HCT116 (cell line): Measurements from ENCODE around the gene PRKCA.

ENCODE experiments used
- SIN3A ChIP-seq: IDR thresholded peaks from 2 replicates; pipeline ENCODE4 v1.6.1; 2012; ENCODE audit warnings: low read depth
- TCF7L2 ChIP-seq: IDR thresholded peaks from 2 replicates; pipeline ENCODE4 v1.7.0; 2011; ENCODE audit warnings: borderline replicate concordance, inconsistent platforms; ENCODE audit not compliant: insufficient read depth, insufficient read length; ENCODE audit errors: extremely low read depth
- TF ChIP-seq, protein P1 (sequence below): IDR thresholded peaks from 2 replicates; pipeline ENCODE4 v1.6.1; 2012
- TF ChIP-seq, protein P2 (sequence below), 3 experiments: fragments of 200-600 bp in 1 of 3; sonication (generic) in 1 of 3; IDR thresholded peaks in 2 of 3; conservative IDR thresholded peaks in 1 of 3; 2 replicates each; pipeline ENCODE4 v1.5.1; 2012 to 2017; ENCODE audit warnings: low read depth in 2 of 3, low read length in 2 of 3, antibody characterized with exemption in 1 of 3, borderline replicate concordance in 1 of 3, control low read depth in 1 of 3, mild to moderate bottlenecking in 1 of 3, mixed read lengths in 1 of 3, mixed run types in 1 of 3, moderate library complexity in 1 of 3; ENCODE audit not compliant: insufficient read depth in 1 of 3
- TF ChIP-seq, protein P3 (sequence below): IDR thresholded peaks from 2 replicates; pipeline ENCODE4 v1.6.1; 2012; ENCODE audit warnings: low read depth

DNA sequence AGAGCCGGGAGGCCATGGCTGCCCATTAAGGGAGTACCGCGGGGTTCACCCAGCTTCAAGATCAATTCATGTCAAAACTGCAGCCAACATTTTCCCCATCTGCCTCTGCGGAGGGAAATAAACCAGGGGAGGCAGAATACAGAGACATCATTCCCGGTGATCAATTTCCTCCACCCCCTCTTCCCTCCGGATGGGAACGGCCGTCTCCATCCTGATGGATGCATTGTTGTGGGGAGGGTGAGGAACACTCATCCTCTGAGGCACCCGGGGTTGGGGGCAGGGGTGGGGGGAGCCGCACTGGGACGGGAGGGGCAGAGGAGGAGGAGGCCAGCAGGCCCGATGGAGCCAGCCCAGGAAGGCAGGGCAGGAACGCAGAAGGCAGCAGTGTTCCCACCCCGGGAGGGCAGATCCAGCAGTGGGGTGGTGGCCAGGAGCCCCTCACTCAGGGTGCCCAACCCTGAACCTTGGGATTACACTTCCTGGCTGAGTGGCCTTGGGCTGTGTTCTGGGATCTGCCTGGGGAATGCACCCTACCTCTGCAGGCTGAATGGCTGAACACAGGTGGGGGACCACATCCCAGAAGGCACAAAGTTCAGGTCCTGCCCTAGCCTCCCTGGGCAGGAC is 546.7 kb downstream of the PRKCA start:
- TF ChIP-seq SIN3A (no peak), TCF7L2 (no peak)
- TF ChIP-seq, protein P1, sequence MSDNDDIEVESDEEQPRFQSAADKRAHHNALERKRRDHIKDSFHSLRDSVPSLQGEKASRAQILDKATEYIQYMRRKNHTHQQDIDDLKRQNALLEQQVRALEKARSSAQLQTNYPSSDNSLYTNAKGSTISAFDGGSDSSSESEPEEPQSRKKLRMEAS, result no peak
- TF ChIP-seq, protein P2, sequence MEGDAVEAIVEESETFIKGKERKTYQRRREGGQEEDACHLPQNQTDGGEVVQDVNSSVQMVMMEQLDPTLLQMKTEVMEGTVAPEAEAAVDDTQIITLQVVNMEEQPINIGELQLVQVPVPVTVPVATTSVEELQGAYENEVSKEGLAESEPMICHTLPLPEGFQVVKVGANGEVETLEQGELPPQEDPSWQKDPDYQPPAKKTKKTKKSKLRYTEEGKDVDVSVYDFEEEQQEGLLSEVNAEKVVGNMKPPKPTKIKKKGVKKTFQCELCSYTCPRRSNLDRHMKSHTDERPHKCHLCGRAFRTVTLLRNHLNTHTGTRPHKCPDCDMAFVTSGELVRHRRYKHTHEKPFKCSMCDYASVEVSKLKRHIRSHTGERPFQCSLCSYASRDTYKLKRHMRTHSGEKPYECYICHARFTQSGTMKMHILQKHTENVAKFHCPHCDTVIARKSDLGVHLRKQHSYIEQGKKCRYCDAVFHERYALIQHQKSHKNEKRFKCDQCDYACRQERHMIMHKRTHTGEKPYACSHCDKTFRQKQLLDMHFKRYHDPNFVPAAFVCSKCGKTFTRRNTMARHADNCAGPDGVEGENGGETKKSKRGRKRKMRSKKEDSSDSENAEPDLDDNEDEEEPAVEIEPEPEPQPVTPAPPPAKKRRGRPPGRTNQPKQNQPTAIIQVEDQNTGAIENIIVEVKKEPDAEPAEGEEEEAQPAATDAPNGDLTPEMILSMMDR (IDR thresholded peaks at IDR 0.05 in 2 of 3, conservative IDR thresholded peaks at IDR 0.05 in 1 of 3; ENCODE audit: borderline replicate concordance in 1 of 3, insufficient read depth in 1 of 3, low read depth in 2 of 3, low read length in 2 of 3), result no peak
- TF ChIP-seq, protein P3, sequence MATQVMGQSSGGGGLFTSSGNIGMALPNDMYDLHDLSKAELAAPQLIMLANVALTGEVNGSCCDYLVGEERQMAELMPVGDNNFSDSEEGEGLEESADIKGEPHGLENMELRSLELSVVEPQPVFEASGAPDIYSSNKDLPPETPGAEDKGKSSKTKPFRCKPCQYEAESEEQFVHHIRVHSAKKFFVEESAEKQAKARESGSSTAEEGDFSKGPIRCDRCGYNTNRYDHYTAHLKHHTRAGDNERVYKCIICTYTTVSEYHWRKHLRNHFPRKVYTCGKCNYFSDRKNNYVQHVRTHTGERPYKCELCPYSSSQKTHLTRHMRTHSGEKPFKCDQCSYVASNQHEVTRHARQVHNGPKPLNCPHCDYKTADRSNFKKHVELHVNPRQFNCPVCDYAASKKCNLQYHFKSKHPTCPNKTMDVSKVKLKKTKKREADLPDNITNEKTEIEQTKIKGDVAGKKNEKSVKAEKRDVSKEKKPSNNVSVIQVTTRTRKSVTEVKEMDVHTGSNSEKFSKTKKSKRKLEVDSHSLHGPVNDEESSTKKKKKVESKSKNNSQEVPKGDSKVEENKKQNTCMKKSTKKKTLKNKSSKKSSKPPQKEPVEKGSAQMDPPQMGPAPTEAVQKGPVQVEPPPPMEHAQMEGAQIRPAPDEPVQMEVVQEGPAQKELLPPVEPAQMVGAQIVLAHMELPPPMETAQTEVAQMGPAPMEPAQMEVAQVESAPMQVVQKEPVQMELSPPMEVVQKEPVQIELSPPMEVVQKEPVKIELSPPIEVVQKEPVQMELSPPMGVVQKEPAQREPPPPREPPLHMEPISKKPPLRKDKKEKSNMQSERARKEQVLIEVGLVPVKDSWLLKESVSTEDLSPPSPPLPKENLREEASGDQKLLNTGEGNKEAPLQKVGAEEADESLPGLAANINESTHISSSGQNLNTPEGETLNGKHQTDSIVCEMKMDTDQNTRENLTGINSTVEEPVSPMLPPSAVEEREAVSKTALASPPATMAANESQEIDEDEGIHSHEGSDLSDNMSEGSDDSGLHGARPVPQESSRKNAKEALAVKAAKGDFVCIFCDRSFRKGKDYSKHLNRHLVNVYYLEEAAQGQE, result no peak
